HCT116 (cell line): Measurements from ENCODE around the gene PPP1R16B. TPM values are rescaled to one million over a fixed set of nuclear protein-coding genes. Genes with fewer than 3 reads are reported as not detected.

ENCODE experiments used
- ATAC-seq: fragments of 200-7000 bp; cut with Tn5 transposase; 2 replicates; pipeline ENCODE4 v1.9.1; 2020; ENCODE audit warnings: mild to moderate bottlenecking, moderate library complexity
- BruUV-seq: library from RNA; stranded (reverse); fragments of 400-500 nt; replicated peaks from 2 replicates; lab custom pipeline; 2021; lab: Mats Ljungman, UMichigan
- CTCF ChIA-PET: fragments of 300-600 bp; sonication (Branson Sonifier 250); formaldehyde crosslinking; loops from one replicate; lab custom pipeline; 2021; ENCODE audit warnings: antibody characterized with exemption; lab: Charles Lee
- POLR2A ChIA-PET: fragments of 300-600, 350-600 bp; sonication (Branson Sonifier 250); formaldehyde crosslinking; loops from one replicate; lab custom pipeline; 2021; ENCODE audit warnings: antibody characterized with exemption; lab: Charles Lee
- RAD21 ChIA-PET, 2 experiments: fragments of 300-600 bp; sonication (Branson Sonifier 250); formaldehyde crosslinking; loops; one replicate each; lab custom pipeline; 2023; ENCODE audit warnings: low total read pairs in 2 of 2; ENCODE audit not compliant: uncharacterized antibody in 2 of 2, unreplicated experiment in 2 of 2, low non-redundant PET in 1 of 2; lab: Charles Lee
- DNase-seq: peaks from one replicate; pipeline ENCODE4 v3.0.0-alpha.2; 2010; ENCODE audit warnings: low read depth, low spot score
- H2AFZ ChIP-seq: fragments of 200-600 bp; shearing (Covaris generic), sonication (generic); 2 replicates; pipeline ENCODE4 v1.6.1; 2017; ENCODE audit warnings: low read depth, mixed run types, mixed read lengths, antibody characterized with exemption, low read length; ENCODE audit not compliant: poor library complexity, severe bottlenecking
- H3K27ac ChIP-seq: 2 replicates; pipeline ENCODE4 v1.5.1; 2012; ENCODE audit warnings: low read depth, low read length
- H3K27me3 ChIP-seq: fragments of 200-600 bp; sonication (generic); 2 replicates; pipeline ENCODE4 v1.6.1; 2016; ENCODE audit warnings: mixed run types, low read length, mixed read lengths; ENCODE audit not compliant: insufficient read depth
- H3K36me3 ChIP-seq, 2 experiments: fragments of 200-500 bp in 1 of 2; fragments of 200-600 bp in 1 of 2; sonication (Bioruptor generic) in 1 of 2; sonication (generic) in 1 of 2; 2 replicates each; pipeline versions ENCODE4 v1.5.1 to v1.6.1; 2014 to 2016; ENCODE audit warnings: low read length in 2 of 2, inconsistent platforms in 1 of 2, mixed read lengths in 1 of 2, mixed run types in 1 of 2; ENCODE audit not compliant: insufficient read depth in 2 of 2, control insufficient read depth in 1 of 2
- H3K4me1 ChIP-seq, 2 experiments: fragments of 200-600 bp in 1 of 2; sonication (generic) in 1 of 2; 2 replicates each; pipeline versions ENCODE4 v1.5.1 to v1.6.1; 2012 to 2017; ENCODE audit warnings: low read length in 2 of 2, inconsistent platforms in 1 of 2, mild to moderate bottlenecking in 1 of 2, mixed read lengths in 1 of 2, mixed run types in 1 of 2, moderate library complexity in 1 of 2; ENCODE audit not compliant: insufficient read depth in 2 of 2, control insufficient read depth in 1 of 2
- H3K4me2 ChIP-seq: fragments of 200-600 bp; sonication (generic); 2 replicates; pipeline ENCODE4 v1.6.1; 2017; ENCODE audit warnings: mixed run types, low read length, mixed read lengths
- H3K4me3 ChIP-seq, 2 experiments: fragments of 200-600 bp in 1 of 2; sonication (generic) in 1 of 2; replicated peaks in 1 of 2; 2 replicates each; pipeline ENCODE4 v1.5.1; 2011 to 2016; ENCODE audit warnings: low read length in 2 of 2, control low read depth in 1 of 2, low read depth in 1 of 2, mild to moderate bottlenecking in 1 of 2, mixed read lengths in 1 of 2, mixed run types in 1 of 2
- H3K79me2 ChIP-seq: fragments of 200-600 bp; sonication (generic); 2 replicates; pipeline ENCODE4 v1.6.1; 2017; ENCODE audit warnings: mild to moderate bottlenecking, mixed run types, low read length, moderate library complexity, mixed read lengths; ENCODE audit not compliant: insufficient read depth
- H3K9ac ChIP-seq: fragments of 200-600 bp; sonication (generic); 2 replicates; pipeline ENCODE4 v1.6.1; 2016; ENCODE audit warnings: low read length, mixed read lengths
- H3K9me2 ChIP-seq: fragments of 200-600 bp; sonication (generic), shearing (Covaris generic); 2 replicates; pipeline ENCODE4 v1.6.1; 2017; ENCODE audit warnings: mixed run types, mild to moderate bottlenecking, moderate library complexity; ENCODE audit not compliant: insufficient read depth
- H3K9me3 ChIP-seq, 2 experiments: fragments of 200-500 bp in 1 of 2; fragments of 200-600 bp in 1 of 2; sonication (Bioruptor generic) in 1 of 2; sonication (generic) in 1 of 2; 2 replicates each; pipeline ENCODE4 v1.6.1; 2014 to 2017; ENCODE audit warnings: low read length in 2 of 2, mixed read lengths in 2 of 2, inconsistent platforms in 1 of 2, low read depth in 1 of 2, mild to moderate bottlenecking in 1 of 2, mixed run types in 1 of 2, moderate library complexity in 1 of 2; ENCODE audit not compliant: control insufficient read depth in 1 of 2, insufficient read depth in 1 of 2
- H4K20me1 ChIP-seq: fragments of 200-600 bp; sonication (generic), shearing (Covaris generic); 2 replicates; pipeline ENCODE4 v1.6.1; 2017; ENCODE audit warnings: mixed run types, mild to moderate bottlenecking, moderate library complexity; ENCODE audit not compliant: insufficient read depth
- ATF3 ChIP-seq: IDR thresholded peaks from 2 replicates; pipeline ENCODE4 v1.6.1; 2012
- CBX3 ChIP-seq: IDR thresholded peaks from 2 replicates; pipeline ENCODE4 v1.6.1; 2012; ENCODE audit warnings: low read depth
- EGR1 ChIP-seq: IDR thresholded peaks from 2 replicates; pipeline ENCODE4 v1.6.1; 2012; ENCODE audit warnings: low read depth
- ELF1 ChIP-seq: IDR thresholded peaks from 2 replicates; pipeline ENCODE4 v1.6.1; 2012; ENCODE audit warnings: low read depth, borderline replicate concordance
- EZH2 ChIP-seq: fragments of 200-600 bp; sonication (generic); IDR thresholded peaks from 2 replicates; pipeline ENCODE4 v1.6.1; 2017; ENCODE audit warnings: antibody characterized with exemption, mixed run types
- FOSL1 ChIP-seq: IDR thresholded peaks from 2 replicates; pipeline ENCODE4 v1.6.1; 2012; ENCODE audit warnings: low read depth
- JUND ChIP-seq: IDR thresholded peaks from 2 replicates; pipeline ENCODE4 v1.6.1; 2012
- POLR2A ChIP-seq: IDR thresholded peaks from 2 replicates; pipeline ENCODE4 v1.7.0; 2011; ENCODE audit warnings: borderline replicate concordance; ENCODE audit not compliant: insufficient read depth, insufficient read length; ENCODE audit errors: extremely low read depth
- POLR2AphosphoS5 ChIP-seq: IDR thresholded peaks from 2 replicates; pipeline ENCODE4 v1.6.1; 2011; ENCODE audit warnings: mild to moderate bottlenecking, low read depth, low read length, moderate library complexity
- REST ChIP-seq: IDR thresholded peaks from 2 replicates; pipeline ENCODE4 v1.6.1; 2012; ENCODE audit warnings: low read depth
- SIN3A ChIP-seq: IDR thresholded peaks from 2 replicates; pipeline ENCODE4 v1.6.1; 2012; ENCODE audit warnings: low read depth
- SP1 ChIP-seq: IDR thresholded peaks from 2 replicates; pipeline ENCODE4 v1.6.1; 2012; ENCODE audit warnings: low read depth
- SRF ChIP-seq: IDR thresholded peaks from 2 replicates; pipeline ENCODE4 v1.6.1; 2012; ENCODE audit warnings: low read depth
- TCF7L2 ChIP-seq: IDR thresholded peaks from 2 replicates; pipeline ENCODE4 v1.7.0; 2011; ENCODE audit warnings: borderline replicate concordance, inconsistent platforms; ENCODE audit not compliant: insufficient read depth, insufficient read length; ENCODE audit errors: extremely low read depth
- ZFX ChIP-seq: fragments of 450-650 bp; IDR thresholded peaks from 2 replicates; pipeline ENCODE4 v1.6.1; 2017
- ZNF274 ChIP-seq: fragments of 200-500 bp; sonication (Bioruptor generic); IDR thresholded peaks from 2 replicates; pipeline ENCODE4 v1.6.1; 2014; ENCODE audit warnings: mild to moderate bottlenecking, low read depth, low read length, inconsistent platforms
- intact Hi-C: fragments of 100-400 bp; cut with micrococcal nuclease; formaldehyde crosslinking; loops from 2 replicates; pipeline ENCODE4 v1.10.0; 2022
- total RNA-seq: library from RNA; stranded (reverse); gene quantifications from one replicate; pipeline ENCODE4 v1.2.1, GENCODE V29; 2021; ENCODE audit not compliant: unreplicated experiment
- TF ChIP-seq, protein P1 (sequence below): IDR thresholded peaks from 2 replicates; pipeline ENCODE4 v1.6.1; 2012
- TF ChIP-seq, protein P2 (sequence below), 3 experiments: fragments of 200-600 bp in 1 of 3; sonication (generic) in 1 of 3; IDR thresholded peaks in 2 of 3; conservative IDR thresholded peaks in 1 of 3; 2 replicates each; pipeline ENCODE4 v1.5.1; 2012 to 2017; ENCODE audit warnings: low read depth in 2 of 3, low read length in 2 of 3, antibody characterized with exemption in 1 of 3, borderline replicate concordance in 1 of 3, control low read depth in 1 of 3, mild to moderate bottlenecking in 1 of 3, mixed read lengths in 1 of 3, mixed run types in 1 of 3, moderate library complexity in 1 of 3; ENCODE audit not compliant: insufficient read depth in 1 of 3
- TF ChIP-seq, protein P3 (sequence below): IDR thresholded peaks from 2 replicates; pipeline ENCODE4 v1.6.1; 2011; ENCODE audit warnings: mild to moderate bottlenecking, low read length, moderate library complexity; ENCODE audit not compliant: insufficient replicate concordance; ENCODE audit errors: extremely low read depth

PPP1R16B gene
- total RNA-seq, 1 experiment from 2014 or later = 0.52 TPM

- H3K36me3 ChIP-seq = no peaks in the 10 kb centered on the region
- BruUV-seq = no TSS peak
- no peaks in the 10 kb centered on the region for H3K9me2 ChIP-seq
- CTCF ChIA-PET = interaction anchor here (0.8 kb wide), 1 partner anchor 18 kb away, joined by 4 read pairs; the partner anchor contains the start of gene FAM83D
- no peak overlapping the region for H3K4me3 ChIP-seq
- ATAC-seq = no peak
- H3K9ac ChIP-seq = no peak overlapping the region
- RAD21 ChIA-PET = no interaction called here
- H3K4me1 ChIP-seq = no peaks in the 10 kb centered on the region
- H3K4me2 ChIP-seq = no peak overlapping the region
- no peak overlapping the region for H2AFZ ChIP-seq
- TF ChIP-seq EGR1 (no peak), REST (no peak), POLR2A (no peak), ZFX (no peak), CBX3 (no peak), ELF1 (no peak), TCF7L2 (no peak), SRF (no peak), POLR2AphosphoS5 (no peak), SIN3A (no peak), SP1 (no peak), JUND (no peak), FOSL1 (no peak), ATF3 (no peak), ZNF274 (no peak), EZH2 (no peak)
- TF ChIP-seq, protein P1, sequence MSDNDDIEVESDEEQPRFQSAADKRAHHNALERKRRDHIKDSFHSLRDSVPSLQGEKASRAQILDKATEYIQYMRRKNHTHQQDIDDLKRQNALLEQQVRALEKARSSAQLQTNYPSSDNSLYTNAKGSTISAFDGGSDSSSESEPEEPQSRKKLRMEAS = no peak
- TF ChIP-seq, protein P2, sequence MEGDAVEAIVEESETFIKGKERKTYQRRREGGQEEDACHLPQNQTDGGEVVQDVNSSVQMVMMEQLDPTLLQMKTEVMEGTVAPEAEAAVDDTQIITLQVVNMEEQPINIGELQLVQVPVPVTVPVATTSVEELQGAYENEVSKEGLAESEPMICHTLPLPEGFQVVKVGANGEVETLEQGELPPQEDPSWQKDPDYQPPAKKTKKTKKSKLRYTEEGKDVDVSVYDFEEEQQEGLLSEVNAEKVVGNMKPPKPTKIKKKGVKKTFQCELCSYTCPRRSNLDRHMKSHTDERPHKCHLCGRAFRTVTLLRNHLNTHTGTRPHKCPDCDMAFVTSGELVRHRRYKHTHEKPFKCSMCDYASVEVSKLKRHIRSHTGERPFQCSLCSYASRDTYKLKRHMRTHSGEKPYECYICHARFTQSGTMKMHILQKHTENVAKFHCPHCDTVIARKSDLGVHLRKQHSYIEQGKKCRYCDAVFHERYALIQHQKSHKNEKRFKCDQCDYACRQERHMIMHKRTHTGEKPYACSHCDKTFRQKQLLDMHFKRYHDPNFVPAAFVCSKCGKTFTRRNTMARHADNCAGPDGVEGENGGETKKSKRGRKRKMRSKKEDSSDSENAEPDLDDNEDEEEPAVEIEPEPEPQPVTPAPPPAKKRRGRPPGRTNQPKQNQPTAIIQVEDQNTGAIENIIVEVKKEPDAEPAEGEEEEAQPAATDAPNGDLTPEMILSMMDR (IDR thresholded peaks at IDR 0.05 in 2 of 3, conservative IDR thresholded peaks at IDR 0.05 in 1 of 3; ENCODE audit: borderline replicate concordance in 1 of 3, insufficient read depth in 1 of 3, low read depth in 2 of 3, low read length in 2 of 3) = no peak
- TF ChIP-seq, protein P3, sequence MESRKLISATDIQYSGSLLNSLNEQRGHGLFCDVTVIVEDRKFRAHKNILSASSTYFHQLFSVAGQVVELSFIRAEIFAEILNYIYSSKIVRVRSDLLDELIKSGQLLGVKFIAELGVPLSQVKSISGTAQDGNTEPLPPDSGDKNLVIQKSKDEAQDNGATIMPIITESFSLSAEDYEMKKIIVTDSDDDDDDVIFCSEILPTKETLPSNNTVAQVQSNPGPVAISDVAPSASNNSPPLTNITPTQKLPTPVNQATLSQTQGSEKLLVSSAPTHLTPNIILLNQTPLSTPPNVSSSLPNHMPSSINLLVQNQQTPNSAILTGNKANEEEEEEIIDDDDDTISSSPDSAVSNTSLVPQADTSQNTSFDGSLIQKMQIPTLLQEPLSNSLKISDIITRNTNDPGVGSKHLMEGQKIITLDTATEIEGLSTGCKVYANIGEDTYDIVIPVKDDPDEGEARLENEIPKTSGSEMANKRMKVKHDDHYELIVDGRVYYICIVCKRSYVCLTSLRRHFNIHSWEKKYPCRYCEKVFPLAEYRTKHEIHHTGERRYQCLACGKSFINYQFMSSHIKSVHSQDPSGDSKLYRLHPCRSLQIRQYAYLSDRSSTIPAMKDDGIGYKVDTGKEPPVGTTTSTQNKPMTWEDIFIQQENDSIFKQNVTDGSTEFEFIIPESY = no peak
- TF ChIP-seq, all 23 proteins: peak for 0
- no peak overlapping the region for H3K27ac ChIP-seq
- no peaks in the 10 kb centered on the region for H4K20me1 ChIP-seq
- POLR2A ChIA-PET = no interaction called here
- H3K27me3 ChIP-seq = no peaks in the 10 kb centered on the region
- H3K9me3 ChIP-seq = peaks cover 0 to 3% of the 10 kb centered on the region in 2 experiments; a peak in 1 of 4 replicates
- intact Hi-C loops = no loop called here
- DNase-seq = no peak
- no peaks in the 10 kb centered on the region for H3K79me2 ChIP-seq
Measured at GRCh38 chr20:38907918-38908677, 102.6 kb downstream of the PPP1R16B start.
